GM20000 (cell line): ENCODE measurements around the gene WNT3A.

Experiments
- DNase-seq: peaks from one replicate; pipeline ENCODE4 v3.0.0; 2012; ENCODE audit warnings: low spot score
- TF ChIP-seq, protein P1 (sequence below): IDR thresholded peaks from 2 replicates; pipeline ENCODE4 v1.5.1; 2012; ENCODE audit warnings: mild to moderate bottlenecking, control low read depth; ENCODE audit errors: extremely low read depth, missing control alignments

Gene WNT3A

DNA sequence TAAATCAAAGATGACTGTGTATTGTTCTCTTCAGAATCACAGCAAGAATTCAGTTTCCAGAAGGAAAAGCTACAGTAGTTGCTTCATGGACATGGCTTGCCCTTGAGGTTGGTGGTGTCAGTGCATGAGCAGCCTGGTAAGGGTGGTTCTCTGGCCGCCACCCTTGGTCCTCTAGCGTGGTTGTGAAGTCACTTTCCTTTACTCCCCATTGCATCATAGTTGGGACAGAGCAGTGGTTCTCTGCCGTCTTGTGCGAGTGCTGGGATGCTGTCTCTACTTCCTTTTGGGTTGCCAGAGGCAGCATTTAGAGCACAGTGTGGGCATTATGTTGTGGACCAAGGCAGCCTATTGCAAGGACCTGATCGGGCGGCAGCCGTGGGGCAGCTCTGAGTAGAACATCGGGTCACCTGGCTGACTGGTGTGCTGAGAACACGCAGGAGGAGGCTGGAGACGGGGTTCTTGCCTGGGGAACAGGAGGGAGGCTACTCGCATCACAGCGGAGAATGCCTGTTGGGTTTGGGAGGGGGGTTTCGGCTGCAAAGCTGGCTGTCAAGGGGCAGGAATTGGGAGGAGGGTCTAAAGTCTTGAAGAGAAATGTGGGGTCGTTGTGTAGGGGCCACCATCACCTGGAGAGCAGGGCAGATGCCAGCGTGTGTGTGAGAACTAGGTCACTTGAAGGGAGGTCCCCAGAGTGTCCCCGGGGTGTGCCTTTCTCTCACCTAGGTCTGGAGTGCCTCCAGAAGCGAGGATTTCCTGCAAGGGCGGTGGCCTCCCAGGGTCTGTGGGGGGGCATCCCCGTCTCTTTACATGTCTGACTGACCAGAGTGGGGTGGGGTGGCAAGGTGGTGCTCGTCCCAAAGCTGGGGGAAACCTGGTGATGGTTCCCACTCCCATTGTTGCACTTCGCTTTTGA lies 82.0 kb downstream of the WNT3A start:
- DNase-seq: no peak
- TF ChIP-seq, protein P1, sequence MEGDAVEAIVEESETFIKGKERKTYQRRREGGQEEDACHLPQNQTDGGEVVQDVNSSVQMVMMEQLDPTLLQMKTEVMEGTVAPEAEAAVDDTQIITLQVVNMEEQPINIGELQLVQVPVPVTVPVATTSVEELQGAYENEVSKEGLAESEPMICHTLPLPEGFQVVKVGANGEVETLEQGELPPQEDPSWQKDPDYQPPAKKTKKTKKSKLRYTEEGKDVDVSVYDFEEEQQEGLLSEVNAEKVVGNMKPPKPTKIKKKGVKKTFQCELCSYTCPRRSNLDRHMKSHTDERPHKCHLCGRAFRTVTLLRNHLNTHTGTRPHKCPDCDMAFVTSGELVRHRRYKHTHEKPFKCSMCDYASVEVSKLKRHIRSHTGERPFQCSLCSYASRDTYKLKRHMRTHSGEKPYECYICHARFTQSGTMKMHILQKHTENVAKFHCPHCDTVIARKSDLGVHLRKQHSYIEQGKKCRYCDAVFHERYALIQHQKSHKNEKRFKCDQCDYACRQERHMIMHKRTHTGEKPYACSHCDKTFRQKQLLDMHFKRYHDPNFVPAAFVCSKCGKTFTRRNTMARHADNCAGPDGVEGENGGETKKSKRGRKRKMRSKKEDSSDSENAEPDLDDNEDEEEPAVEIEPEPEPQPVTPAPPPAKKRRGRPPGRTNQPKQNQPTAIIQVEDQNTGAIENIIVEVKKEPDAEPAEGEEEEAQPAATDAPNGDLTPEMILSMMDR: no peak

DNA sequence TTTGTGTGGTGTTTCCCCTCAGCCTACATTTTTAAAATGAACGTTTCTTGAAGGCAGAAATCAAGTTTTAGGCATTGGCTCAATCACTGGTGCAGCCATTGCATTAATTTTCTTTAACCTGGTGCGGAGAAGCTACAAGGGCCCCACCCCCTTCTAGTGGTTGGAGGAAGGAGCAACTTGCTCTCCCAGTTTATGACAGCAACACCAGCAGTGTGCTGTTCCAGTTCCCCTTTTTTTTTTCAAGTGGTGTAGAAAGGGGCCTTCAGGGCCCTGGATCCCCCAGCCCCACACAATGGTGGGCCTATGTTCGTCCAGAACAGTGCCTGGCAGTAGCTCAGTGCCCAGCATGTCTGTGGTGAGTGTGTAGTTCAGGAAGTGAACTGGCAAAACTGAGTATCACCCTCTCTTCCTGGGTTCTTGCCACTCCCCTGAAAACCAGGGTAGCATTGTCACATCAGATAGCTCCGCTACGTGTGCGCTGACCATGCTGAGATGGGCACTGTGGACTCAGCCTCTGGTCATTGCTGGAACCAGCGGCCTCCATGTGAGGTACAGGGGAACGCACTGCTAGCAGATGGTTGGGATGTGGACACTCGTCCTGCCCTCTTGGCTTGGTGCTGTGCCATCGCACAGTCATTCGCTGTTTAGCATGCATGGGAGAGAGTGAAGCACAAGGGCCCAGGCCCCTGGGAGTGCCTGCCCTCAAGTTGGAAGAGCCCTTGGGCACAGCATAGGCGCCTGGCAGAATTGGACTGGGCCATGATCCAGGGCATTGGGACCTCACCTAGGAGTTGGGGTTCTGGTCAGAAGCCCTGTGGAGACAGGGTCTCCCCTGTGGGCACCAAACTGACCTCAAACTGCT lies 83.0 kb downstream of the WNT3A start:
- TF ChIP-seq, protein P1: no peak
- DNase-seq: no peak

DNA sequence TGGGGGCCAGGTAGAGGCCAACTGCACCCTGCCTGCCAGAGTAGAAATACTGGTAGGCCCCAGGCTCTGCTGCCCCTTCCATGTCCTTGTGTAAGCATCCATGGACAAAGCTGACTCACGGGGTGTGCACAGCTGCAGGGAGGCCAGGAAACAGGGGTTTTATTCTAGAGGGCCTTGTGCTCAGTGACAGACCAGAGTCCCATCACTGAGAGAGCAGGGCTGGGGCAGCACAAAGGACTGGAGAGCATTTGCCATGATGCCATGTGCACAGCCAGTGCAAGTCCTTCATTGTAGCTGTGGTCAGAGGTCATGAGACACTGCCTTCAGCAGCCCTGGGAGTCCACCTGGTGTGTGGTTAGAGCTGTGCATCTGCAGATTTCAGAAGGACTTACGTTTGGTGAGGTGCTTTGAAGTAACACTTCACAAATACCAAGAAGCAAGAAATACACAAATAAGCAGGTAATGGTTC lies 83.8 kb downstream of the WNT3A start:
- no peak for DNase-seq
- TF ChIP-seq, protein P1: no peak

DNA sequence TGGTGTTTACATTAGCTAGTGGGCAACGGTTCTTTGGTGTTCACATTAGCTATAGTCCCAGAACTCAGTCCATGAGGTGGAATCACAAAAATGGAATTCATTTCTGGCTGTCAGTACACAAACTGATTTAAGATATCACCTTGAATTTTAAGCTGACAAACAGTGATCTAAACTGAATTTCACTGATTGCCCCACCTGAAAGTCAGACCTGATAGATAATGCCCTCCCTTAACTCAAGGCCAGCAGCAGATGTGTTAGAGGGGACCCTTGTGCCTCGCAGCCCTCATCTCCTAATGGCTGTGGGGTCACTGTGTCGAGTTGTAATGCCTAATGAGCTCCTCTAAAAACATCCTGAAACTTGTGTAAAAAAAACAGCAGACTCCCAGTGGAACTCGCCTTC lies 84.3 kb downstream of the WNT3A start:
- DNase-seq: no peak
- TF ChIP-seq, protein P1: no peak

DNA sequence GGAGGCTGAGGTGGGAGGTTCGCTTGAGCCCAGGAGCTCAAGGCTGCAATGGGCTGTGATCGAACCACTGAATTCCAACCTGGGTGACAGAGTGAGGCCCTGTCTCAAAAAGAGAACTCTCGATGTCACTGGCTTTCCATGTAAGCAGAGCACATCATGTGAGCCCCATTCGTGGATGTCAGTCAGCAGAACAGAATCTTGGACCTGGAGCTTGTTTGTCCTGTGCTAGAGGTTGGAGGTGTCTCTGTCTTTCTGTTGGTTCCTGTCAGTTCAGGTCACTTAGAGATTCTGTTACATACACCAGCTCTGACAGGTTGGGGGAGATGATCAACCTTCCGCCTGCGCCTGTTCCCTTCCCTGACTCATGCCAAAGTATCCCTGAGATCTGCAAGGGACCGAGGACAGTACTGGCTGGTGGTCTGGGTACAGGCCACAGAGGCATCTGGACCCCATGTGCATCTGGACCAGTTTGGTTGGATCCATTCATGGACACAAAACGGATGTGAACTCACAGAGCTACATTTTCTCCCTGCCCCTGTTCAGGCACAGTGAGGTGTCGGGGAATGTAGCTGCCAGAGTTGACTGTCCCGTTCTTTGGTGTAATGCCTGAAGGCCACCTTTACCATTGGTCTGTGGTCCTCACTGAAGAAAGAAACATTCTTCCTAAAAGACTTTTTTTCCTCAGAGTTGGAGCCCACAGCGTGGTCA lies 85.7 kb downstream of the WNT3A start:
- TF ChIP-seq, protein P1: no peak
- DNase-seq: no peak

DNA sequence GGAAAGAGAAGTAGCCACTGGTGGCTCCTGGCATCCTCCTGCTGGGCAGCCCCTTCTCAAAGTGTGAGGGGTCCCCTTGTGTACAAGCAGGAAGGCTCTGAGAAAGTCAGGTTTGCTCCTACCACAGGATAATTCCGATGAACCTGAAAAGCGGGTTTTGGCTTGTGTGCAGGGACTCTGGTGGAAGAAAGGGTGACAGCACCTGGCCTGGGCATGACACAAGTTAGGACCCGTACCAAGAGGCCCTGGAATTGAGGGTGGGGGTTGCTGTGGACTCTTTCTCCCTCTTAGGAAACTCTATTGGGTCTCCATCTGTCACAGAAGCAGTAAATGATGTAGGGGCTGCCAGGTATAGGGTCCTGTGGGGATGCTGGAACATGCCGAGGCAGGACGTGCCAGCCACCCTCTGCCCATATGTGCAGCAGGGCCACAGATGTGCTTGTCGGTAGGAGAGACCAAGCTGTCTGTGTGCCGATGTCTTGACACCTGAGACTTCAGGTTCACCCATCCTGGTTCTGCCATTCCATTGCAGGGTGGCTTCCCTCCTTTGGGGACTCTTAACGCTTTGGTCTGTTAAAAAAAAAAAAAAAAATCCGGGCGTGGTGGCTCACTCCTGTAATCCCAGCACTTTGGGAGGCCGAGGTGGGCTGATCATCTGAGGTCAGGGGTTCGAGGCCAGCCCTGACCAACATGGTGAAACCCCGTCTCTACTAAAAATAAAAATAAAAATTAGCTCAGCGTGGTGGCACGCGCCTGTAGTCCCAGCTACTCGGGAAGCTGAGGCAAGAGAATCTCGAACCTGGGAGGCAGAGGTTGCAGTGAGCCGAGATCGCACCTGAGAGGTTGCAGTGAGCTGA lies 86.5 kb downstream of the WNT3A start:
- DNase-seq: no peak
- TF ChIP-seq, protein P1: no peak
